ENCODE data around the gene CPD.
"Not testable (repeated sequence)": the region's sequence is repeated elsewhere in the genome, so short reads cannot be mapped to it uniquely, and the experiment has no call there.

CPD gene

DNA sequence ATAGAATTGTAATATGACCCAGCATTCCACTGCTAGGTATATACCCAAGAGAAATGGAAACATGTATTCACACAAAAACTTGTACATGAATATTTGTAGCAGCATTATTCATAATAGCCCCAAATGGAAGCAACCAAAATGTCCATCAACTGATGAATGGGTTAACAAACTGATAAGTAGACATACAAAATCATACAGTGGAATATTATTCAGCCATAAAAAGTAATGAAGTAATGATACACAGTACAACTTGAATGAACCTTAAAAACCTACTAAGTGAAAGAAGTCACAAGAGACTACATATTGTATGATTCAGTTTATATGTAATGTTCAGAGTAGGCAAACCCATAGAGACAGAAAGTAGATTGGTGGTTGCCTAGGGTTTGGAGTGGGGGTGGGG is 58.0 kb downstream of the CPD start:
- DNase-seq: no peak

DNA sequence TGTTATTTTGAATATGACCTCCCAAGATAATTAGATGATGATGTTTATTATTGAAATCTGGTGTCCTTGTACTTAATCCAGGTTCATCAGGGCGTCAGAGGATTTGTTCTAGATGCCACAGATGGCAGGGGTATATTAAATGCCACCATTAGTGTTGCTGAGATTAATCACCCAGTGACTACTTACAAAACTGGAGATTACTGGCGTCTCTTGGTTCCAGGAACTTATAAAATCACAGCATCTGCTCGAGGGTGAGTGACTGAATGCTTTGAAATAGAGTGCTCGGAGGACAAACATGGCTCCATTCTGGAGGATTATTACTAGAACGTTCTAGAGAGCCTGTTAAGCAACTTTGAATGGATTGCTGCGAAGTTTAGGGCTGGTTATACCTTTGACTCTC is 65.0 kb downstream of the CPD start:
- no peak for DNase-seq

DNA sequence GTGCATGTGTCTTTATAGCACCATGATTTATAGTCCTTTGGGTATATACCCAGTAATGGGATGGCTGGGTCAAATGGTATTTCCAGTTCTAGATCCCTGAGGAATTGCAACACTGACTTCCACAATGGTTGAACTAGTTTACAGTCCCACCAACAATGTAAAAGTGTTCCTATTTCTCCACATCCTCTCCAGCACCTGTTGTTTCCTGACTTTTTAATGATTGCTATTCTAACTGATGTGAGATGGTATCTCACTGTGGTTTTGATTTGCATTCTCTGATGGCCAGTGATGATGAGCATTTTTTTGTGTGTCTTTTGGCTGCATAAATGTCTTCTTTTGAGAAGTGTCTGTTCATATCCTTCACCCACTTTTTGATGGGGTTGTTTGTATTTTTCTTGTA is 67.9 kb downstream of the CPD start:
- DNase-seq: not testable (repeated sequence)

DNA sequence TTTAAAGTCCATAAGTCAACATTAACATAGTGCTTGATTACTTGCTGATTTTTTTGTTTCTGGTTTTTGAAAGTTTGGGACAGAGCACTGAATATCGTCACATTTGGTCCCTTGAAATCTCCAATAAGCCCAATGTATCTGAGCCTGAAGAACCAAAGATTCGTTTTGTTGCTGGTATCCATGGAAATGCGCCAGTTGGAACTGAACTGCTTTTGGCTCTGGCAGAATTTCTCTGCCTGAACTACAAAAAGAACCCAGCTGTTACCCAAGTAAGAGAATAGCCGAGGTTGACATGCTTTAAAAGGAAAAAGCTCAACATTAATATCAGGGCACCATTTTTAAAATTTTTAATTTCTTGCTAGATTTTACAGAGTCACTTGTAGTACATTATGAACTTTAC is 70.8 kb downstream of the CPD start:
- DNase-seq: no peak

DNA sequence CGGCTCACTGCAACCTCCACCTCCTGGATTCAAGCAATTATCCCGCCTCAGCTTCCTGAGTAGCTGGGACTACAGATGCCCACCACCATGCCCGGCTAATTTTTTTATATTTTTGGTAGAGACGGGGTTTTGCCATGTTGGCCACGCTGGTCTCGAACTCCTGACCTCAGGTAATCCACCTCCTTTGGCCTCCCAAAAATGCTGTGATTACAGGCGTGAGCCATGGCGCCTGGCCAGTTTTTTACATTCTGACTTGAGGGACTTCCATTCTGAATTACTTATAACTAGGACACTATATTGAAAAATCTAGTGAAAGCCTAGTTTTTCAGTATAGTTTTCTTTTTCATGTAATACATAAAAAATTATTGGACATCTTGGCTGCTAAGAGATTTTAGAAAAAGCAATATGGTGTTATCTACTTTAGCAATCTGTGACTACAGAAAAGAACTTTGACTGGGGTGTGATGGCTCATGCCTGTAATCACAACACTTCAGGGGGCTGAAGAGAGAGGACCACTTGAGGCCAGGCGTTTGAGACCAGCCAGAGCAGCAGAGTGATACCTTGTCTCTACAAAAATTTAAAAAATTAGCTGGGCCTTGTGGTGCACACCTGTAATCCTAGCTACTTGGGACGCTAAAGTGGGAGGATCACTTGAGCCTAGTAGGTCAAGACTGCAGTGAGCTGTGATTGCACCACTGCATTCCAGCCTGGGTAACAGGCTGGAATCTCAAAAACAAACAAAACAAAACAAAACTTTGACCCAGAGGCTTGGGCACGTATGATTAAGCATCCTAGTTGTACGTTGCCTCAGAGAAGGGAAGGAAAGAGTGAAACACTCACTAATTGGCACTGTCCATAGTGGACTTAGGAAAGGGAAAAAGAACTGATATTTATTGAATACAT is 71.6 kb downstream of the CPD start:
- DNase-seq: no peak

DNA sequence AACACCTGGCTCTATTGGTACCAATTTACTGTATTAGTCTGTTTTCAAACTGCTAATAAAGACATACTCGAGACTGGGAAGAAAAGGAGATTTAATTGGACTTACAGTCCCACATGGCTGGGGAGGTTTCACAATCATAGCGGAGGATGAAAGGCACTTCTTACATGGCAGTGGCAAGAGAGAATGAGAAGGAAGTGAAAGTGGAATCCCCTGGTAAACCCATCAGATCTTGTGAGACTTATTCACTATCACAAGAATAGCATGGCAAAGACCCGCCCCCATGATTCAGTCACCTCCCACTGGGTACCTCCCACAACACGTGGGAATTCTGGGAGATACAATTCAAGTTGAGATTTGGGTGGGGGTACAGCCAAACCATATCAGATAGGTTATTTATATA is 75.9 kb downstream of the CPD start:
- no peak for DNase-seq

DNA sequence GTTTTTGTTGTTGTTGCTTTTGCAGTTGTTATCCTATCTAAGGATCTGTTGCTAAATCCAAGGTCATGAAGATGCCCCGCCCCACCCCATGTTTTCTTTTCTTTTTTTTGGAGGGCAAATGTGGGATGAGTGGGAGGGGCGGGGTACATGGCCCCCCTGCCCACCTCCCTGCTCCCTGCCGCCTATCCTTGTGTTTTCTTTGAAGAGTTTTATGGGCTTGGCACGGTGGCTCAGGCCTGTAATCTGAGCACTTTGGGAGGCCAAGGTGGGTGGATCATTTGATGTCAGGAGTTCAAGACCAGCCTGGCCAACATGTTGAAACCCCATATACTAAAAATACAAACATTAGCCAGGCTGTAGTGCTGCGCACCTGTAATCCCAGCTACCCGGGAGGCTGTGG is 79.6 kb downstream of the CPD start:
- DNase-seq: no peak

DNA sequence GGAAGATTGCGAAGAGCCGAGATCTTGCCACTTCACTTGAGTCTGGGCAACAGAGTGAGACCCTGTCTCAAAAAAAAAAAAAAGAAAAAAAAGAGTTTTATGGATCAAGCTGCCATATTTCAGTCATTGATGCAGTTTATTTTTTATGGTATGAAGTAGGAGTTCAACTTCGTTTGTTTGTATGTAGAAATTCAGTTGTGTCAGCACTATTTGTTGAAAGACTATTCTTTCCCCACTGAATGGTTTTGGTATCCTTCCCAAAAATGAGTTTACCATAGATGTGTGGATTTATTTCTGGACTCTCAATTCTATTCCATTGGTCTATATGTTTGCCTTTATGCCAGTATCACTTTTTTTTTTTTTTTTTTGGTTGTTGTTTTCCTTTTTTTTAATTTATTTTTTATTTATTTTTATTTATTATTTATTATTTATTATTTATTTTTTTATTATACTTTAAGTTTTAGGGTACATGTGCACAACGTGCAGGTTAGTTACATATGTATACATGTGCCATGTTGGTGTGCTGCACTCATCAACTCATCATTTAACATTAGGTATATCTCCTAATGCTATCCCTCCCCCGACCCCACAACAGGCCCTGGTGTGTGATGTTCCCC is 80.2 kb downstream of the CPD start:
- not testable (repeated sequence) for DNase-seq

DNA sequence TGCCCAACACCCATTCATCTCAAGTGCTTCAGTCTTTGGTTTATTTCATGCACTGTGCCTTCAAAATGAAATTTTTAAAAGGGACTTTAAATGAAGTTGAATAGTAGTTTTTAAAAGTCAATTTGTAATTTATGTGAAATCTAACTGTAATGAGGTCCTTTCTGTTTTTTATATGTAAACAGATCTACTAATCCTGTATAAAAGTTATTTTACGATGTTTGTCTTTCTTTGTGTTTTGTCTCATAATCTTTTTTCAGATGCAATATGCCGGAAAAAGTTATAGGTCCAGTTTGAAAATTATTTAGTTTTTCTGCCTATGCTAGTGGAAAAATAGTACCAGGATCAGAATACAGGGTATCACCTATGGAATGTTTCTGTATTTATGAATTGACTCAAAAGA is 89.7 kb downstream of the CPD start:
- DNase-seq: no peak

DNA sequence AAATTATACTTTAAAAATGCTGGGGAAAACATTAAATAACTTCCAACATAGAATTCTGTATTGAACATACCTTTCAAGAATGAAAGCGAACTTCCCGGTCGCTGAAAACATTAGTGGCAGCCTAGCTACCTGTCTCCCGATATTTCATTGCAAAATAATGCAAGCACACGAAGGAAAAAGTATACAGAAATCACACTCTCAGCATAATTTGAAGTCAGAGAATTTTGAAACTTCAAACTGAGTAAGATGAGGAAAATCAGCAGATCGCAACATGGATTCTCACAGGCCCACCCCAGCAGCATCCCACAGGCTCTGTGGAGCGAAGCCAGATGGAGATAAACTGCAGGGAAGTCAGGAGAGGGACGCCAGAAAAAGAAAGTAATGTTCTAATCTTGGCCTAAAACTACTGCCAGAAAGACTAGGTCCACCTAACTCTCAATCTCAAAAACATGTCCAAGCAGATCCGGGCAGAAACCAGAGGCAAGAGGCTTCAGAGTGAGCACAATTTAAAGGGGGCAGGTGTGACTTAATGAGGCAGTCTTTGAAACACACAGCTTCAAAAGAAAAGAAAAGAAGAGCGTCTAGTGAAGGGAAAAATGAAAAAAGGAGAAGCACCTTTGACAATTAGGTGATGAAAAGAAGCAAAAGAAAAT is 93.6 kb downstream of the CPD start:
- no peak for DNase-seq

DNA sequence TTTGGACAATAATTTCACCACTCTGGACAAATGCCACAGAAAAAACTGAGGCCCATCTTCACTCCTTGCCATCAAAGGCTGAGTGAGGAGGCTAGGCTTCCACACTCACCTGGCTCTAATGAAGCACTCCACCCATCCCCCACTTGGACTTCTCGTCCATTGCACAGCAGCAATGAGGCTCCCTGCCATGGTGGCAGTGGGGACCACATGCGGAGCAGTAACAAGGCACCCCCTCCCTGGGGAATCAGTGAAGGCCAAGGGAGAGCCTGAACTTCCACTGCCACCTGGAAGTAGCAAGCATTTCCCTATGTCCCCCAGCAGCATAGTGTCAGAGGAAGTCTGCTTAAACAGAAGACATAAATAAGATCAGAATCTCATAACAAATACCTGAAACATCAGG is 96.5 kb downstream of the CPD start:
- DNase-seq: no peak

DNA sequence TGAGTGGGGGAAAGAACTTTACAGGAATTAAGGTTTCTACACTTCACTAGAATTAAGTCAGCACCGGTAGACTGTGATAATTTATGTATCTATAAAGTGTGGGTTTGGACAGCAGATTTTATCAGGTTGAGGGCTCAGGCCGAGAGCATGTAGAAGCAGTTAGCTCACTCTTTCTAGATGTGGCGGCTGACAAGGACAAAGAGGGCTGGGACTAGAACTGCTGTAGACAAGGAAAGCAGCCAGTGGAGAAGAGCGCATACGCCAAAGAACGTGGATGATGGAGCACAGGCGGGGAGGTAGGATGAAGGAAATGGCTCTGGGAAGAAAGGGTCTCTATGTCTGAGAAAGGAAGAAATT is 98.0 kb downstream of the CPD start:
- no peak for DNase-seq

DNA sequence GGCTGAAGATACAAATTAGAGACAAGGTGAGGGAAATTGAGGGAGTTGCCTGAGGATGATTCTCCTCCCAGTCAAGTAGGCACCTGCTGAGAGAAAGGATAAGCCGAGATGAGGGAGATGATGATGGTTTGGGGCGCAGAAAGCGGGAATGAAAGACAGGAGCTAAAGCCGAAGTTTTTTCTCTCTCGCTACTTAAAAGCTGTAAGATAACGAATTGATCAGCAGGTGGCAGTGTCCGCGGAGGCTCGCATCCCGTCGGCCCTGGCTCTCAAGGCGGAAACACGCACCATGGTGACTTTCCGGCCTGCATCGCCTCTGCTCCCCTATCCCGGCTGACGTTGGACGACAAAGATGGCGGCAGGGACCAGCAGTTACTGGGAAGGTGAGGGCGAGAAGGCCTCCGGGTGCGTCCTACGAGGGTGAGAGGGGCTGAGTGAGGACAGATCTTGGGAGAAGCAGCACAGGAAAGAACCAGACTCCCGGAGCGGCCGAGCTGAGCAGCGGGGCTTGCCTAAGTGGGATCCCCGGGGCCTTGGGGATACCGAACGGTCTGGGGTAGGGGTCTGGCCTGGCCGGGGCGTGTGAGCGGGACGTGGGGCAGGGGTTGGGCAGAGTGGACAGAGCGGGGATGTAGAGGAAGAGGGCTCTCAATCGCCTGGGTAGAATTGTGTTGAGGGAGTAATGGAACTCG is 98.5 kb downstream of the CPD start, which contains the start of gene GOSR1:
Gene GOSR1, plus strand, starts transcription at position 326 of the 691 bp plus-strand sequence. Its CDS starts 26 bp downstream, at position 352.
- DNase-seq: peak; percentile 94

DNA sequence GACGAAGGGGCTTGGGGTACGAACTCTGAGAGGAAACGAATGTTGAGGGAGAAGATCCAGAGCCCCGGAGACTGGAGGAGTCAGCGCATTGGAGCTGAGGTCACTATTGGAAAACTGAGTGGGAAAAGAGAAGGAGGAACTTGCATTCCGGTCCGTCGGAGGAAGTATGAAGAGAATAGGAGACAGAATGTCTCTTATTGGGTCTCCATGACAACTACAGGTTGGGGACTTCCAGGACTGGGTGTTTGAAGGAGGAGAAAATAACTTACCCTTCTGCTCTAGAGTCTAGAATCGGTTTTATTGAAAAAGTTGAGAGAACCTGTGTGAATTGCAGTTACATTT is 99.0 kb downstream of the CPD start:
- peak; percentile 76 for DNase-seq

DNA sequence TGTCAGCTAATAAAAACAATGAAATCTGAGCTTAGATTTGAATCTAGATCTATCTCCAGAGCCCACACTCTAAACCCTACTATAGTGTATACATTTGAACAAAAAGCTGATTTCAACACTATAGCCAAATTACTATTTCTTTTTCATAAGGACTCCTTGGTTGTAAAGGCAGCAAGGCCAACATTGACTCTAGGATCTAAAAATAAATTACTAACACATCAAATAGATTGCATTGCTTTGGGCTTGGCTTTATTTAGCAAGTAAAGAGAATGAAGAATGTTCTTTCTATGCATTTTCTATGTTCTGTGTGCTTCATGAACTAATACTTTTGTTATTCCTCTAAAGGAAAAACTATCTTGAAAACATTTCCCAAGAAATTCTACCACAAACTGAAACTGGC is 103.8 kb downstream of the CPD start:
- no peak for DNase-seq

DNA sequence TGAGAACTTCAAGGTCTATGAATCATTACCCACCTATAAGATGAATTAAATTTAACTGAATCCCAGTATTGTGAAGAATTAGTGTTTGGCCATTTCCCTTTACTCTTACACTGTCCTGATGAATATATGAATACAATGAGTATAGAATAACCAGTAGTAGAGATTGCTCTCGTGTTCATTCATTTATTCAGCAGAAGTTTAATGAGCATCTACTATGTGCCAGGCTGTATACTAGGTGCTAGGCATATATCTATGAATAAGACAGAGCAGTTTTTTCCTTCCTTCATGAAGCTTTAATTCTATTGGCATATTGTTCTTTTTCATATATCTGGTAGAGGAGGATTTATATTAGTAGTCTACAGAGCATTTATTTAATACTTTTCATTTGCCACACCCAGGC is 104.4 kb downstream of the CPD start:
- DNase-seq: no peak

DNA sequence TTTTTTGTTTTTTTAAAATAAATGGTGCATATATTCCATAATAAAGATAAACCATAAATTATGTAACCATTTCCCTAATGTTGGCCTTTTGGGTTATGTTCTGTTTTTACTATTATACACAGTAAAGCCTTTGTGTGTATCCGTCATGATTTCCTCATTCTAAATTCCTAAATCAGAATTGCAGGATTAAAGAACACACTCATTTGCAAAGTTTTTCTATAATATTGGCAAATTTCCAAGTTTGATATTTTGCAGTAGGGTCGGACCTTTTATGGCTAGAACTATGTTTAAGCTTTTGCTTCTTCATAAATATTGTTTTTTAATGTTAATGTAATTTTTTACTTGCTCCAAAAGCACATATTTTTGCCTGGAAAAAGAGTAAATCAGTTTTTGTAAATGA is 115.1 kb downstream of the CPD start:
- no peak for DNase-seq

DNA sequence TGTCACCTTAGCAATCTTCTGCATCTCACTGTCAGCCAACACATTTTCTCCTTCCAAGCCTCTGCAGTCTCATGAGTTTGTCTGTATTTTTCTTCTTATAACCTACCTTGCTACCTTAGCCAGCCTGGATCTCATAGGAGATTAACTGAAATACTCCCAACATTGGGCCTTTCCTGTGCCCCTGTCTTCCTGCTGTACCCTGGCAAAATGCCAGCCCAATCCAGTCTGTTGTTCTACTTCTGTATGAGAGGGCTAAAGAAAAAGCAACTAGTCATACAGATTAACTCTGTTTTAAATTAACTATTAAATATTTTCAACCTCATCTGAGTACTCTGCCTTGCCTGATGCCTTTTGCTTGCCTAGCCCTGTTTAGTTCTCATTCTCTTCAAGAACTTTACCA is 116.9 kb downstream of the CPD start:
- no peak for DNase-seq

DNA sequence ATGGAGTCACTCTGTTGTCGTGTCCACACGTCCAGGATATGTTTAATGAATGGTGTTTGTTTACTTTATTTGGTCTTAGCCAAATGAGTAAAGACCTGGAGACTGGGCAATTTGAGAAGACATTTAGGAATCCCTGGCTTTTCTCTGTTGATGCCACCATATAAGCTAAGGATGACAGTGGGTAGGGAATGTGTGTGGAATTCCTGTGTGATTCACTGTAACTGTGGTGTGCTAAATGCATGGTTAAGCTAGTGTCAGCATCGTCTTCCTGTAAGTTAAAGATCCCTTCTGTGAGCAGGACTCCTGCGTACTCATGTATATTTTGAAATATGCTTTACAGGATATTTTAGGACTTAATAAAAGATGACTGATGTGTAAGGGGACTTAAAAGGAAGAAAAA is 124.8 kb downstream of the CPD start:
- no peak for DNase-seq

DNA sequence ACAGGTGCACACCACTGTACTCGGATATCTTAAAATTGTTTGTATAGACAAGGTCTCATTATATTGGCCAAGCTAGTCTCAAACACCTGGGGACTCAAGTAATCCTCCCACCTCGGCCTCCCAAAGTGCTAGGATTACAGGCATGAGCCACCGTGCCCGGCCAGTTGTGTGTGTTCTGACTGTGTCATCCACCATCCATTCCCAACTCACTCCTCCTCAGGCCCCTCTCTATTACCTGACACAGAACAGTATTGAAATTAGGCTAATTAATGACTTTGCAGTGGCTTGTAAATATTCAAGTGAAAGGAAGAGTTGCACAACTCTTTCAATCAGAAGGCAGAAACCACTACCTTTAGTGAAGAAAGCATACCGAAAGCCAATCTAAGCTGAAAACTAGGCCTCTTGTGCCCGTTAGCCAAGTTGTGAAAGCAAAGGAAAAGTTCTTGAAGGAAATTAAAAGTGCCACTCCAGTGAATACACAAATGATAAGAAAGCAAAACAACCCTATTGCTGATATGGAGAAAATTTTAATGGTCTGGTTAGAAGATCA is 127.2 kb downstream of the CPD start:
- DNase-seq: no peak

DNA sequence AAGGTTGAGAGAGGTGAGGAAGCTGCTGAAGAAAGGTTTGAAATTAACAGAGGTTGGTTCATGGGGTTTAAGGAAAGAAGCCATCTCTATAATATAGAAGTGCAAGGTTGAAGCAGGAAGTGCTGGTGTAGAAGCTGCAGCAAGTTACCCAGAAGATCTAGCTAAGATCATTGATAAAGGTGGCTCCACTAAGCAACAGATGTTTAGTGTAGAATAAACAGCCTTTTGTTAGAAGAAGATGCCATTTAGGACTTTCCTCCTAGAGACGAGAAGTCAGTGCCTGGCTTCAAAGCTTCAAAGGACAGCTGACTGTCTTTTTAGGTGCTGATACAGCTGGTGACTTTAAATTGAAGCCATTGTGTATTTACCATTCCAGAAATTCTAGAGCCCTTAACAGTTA is 127.8 kb downstream of the CPD start:
- DNase-seq: no peak

DNA sequence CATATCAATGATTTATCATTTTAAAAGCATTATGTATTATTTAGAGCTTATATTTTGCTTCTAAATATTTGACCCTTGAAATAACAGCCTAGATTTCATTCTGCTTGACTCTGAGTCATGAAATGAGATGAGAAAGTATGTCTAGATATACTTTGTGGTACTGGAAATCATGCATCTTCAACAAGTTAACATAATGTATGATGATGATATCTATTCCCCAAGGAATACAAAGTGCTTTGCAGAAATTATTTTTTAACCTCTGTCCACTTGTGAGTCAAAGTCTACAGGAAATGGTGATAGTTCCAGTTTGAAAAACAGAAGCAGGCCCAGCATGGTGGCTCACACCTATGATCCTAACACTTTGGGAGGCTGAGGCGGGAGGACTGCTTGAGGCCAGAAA is 134.6 kb downstream of the CPD start:
- DNase-seq: no peak

DNA sequence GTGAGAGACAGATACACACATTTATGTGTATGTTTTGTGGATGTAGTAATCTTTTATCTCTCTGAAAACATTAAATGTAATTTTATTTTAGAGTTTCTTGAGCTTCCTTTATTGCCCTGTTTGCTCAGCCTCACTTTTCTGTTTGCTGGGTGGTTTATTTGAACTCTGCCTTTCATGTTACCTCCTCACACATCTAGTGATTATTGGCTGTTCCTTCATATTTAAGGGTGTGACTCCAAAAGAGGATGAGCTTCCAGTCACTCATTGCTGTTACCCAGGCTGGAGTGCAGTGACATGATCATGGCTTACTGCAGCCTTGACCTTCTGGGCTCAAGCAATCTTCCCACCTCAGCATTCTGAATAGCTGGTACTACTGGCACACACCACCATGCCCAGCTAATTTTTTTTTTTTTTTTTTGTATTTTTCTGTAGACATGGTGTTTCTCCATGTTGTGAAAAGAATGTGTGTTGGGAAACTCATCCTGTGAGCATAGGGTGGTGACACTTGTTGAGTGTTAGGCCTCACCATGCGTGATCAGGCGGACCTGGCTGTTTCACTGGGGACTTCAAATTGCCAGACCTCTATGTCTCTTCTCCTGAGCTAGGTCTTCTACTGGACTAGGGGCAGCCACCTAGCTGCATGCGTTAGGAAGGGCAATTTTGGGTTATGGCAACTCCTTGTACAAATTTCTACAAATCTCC is 136.3 kb downstream of the CPD start:
- no peak for DNase-seq
